HG03571 (cell line): ENCODE results near the gene FXYD3.

Experiments
- ATAC-seq: cut with Tn5 transposase; IDR thresholded peaks from one replicate; pipeline ENCODE4 v1.9.1; 2021; ENCODE audit not compliant: unreplicated experiment

The FXYD3 gene

DNA sequence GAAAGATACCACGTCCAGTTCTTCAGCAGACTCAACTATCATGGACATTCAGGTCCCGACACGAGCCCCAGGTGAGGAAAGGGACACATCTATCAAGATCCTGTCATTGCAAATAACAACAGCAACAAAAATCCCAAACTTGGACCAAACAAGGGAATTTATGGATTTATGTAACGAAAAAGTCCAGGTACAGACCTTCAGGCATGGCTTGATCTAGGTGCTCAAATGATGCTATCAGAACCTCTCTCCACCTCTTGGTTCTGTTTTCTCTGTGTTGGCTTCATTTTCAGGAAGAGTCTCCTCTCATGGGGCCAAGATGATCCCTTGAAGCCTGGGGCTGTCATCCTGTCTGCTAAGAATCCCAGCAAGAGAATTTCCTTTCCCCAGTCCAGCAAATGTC is 41.8 kb downstream of the FXYD3 start:
- no peak for ATAC-seq

DNA sequence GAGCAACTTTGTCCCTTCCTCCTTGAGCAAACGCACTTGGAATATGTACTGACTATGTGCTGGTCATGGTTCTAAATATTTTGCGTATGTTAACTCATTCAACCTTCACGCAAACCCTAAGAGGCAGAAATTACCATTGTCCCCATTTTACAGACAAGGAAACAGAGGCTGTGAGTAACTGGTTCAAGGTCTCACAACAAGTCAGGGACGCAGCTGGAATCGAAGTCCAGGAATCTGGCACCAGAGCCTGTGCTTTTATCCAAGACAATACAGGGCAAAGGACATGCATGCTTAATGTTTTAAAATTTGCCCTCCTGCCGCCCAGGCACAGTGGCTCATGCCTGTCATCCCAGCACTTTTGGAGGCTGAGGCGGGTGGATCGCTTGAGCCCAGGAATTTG is 44.0 kb downstream of the FXYD3 start:
- no peak for ATAC-seq

DNA sequence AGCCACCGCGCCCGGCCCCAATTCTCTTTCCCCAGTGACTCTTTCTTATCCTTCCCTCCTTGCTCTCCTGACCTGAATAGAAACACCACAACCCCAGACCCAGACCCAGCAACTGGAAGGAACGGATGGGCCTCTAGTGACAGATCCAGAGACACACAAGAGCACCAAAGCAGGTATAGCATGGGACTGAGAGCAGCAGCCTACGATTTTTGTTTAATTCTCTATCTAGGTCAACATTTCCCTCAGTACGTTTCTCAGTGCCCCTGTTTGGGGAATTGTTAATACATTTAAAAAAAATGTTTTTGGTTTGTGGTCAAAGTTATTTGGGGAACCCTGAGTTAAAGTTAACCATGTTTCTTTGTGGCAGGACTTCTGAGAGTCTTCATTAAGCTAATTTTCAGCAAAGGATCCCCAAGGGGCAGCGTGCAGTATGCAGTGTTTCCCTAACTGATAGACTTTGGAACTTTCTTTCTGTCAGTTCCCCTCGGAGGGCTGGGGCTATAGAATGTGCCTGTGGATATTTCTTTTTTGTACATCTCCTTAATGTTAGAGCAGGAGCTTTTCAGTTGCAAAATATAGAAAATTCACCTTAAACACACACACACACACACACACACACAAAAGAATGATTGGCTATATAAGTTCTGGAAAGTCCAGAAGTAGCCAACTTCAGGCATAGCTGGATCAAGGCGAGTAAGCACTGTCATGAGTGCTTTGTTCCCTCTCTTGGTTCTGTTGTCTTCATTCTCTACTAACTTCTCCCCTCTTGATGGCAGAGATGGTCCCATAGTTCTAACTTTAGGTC is 45.2 kb downstream of the FXYD3 start:
- ATAC-seq, result no peak

DNA sequence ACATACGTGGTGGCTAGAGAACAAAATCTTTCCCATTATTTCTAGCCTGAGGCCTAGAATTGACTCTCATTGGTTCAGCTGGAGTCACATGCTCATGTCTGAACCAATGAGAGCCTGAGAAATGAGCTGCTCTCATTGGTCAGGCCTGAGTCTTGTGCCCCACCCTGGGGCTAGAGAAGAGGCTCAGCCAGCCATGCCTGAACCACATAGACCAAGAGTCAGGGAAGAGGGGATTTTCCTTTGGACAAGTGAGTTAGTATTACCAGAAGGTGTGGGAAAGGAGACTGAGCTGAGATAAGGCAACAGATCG is 45.8 kb downstream of the FXYD3 start:
- ATAC-seq, result no peak

DNA sequence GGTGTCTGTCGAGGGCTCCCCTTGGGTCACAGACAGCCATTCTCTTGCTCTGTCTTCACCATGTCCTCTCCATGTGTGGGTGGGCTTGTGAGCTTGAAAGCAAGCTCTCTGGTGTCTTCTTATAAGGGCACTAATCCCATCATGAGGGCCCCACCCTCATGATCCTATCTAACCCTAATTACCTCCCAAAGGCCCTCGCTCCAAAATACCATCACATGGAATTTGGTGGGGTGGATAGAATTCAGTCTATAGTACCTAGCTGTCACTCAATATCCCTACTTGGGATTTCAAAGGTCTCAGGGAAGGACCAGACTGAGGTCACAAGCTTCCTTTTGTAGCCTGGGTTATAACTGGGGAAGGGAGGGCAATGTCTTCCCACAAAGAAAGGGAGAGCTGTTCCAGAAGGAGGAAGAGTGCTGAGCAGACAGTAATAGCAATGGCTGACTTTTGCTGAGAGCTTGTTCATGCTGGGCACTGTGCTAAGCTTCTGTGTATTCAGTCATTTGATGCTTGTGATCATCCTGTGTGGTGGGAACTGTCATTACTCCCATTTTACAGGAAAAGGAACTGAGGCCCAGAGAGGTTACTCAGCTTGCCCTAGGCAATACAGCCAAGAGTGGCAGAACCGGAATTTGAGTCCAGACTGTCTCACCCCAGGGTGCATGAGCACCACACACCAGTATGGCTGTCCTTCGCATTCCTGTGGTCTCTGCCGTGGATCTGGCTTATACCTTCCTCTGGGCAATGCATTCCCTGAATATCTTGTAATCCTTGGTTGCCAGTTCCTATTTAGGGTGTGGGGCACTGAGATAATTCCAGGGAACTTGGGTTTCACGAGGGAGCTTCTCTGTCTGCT is 47.1 kb downstream of the FXYD3 start:
- no peak for ATAC-seq

DNA sequence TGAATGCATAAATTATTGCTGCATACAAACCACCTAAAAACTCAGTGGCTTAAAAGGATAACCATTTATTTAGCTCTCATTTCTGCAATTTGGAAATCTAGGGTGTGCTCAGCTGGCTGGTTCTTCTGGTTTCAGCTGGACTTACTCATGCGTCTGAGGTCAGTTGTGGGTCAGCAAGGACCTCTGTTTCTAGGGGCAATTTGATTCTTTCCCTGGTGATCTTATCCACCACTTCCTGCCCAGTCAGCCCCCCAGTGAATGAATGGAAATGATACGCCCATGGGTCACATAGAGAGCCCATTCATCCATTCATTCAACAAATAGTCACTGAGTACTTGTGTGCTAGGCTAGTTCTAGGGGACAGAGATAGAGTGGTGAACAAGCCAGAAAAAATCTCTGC is 48.8 kb downstream of the FXYD3 start:
- no peak for ATAC-seq

DNA sequence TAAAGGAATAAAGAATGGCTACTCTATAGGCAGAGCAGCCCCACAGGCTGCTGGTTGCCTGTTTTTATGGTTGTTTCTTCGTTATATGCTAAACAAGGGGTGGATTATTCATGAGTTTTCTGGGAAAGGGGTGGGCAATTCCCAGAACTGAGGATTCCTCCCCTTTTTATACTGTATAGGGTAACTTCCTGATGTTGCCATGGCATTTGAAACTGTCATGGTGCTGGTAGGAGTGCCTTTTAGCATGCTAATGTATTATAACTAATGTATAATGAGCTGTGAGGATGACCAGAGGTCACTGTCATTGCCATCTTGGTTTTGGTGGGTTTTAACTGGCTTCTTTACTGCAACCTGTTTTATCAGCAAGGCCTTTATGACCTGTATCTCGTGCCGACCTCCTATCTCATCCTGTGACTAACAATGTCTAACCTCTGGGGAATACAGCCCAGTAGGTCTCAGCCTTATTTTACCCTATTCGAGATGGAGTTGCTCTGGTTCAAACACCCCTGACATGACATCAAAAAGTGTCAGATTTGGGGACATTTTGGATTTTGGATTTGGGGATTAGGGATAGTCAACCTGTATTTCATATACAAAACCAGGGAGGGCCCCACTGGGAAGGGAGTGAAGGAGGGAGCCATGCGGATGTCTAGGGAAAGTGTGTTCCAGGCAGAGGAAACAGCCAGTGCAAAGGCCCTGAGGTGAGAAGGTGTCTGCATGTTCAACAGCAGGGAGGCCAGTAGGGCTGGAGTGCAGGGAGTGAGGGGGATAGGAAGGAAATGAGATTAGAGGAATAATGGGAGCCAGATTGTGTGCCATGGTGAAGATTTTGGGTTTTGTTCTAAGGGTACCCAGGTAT is 49.8 kb downstream of the FXYD3 start:
- no peak for ATAC-seq

DNA sequence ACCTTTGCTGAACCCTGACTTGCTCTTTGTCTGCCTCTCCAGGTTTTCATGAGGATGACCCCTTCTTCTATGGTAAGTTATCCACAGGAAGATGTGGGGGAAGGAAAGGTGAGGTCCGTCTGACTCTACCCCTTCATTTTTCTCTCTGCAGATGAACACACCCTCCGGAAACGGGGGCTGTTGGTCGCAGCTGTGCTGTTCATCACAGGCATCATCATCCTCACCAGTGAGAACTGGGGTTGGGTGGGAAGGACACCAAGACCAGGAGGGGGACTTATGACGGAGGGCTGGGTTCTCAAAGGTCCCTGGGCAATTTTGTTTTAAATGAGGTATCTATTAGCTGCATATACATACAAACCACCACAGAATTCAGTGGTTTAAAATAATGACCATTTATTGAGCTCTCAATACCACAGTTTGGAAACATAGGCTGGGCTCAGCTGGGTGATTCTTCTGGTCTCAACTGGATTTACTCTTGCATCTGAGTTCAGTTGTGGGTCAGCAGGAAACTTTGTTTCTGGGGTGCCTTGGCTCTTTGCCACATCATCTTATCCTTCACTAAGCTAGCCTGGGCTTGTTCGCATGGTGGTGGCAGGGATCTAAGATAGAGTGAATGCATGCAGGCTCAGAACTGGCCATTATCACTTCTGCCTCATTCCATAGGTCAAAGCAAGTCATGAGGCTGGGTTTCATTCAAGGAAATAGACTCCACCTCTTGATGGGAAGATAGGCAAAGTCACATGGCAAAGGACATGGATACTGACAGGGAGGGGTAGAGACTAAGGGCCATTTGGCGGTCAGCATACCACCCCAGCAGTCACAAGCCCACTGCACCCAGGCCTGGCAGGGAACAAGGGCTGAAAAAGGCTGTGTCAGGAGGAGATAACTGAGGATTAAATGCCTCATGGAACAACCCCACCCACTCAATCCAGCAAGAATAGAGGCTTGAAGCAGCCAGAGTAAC is 50.8 kb downstream of the FXYD3 start:
- ATAC-seq, result no peak

DNA sequence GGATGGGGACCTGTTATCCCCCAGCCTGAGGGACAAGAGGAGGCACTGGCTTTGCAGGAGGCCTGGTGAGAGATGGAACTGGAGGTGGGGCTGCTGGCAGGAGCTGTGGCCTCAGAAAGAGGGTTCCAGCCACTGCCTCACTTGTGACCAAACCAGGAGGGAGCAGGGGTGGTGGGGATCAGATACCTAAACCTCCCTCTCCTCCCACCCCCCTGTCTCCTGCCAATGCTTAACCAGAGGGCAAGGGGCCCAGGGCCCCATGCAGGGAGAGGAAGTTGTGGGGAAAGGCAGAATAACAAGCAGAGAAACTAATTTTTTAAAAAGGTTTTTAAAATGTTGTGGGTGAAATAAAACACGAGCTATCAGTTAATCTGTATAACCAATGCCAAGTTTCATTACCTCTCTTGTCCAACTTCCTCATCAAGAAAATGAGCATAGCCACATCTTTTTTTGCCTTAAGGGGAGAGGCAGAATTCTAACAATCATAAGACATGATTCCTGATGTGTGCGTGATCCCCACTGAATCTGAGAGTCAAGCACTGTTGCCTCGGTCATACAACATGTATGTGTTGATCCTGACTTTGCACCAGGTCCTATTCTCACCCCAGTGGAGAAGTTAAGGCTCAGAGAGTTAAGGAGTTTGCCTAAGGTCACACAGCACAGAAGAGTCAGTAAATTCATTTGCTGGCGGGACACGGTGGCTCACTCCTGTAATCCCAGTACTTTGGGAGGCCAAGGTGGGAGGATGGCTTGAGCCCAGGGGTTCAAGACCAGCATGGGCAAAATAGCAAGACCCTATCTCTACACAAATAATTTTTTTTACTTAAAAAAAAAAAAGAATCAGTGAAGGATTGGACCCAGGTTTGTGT is 51.9 kb downstream of the FXYD3 start:
- no peak for ATAC-seq

DNA sequence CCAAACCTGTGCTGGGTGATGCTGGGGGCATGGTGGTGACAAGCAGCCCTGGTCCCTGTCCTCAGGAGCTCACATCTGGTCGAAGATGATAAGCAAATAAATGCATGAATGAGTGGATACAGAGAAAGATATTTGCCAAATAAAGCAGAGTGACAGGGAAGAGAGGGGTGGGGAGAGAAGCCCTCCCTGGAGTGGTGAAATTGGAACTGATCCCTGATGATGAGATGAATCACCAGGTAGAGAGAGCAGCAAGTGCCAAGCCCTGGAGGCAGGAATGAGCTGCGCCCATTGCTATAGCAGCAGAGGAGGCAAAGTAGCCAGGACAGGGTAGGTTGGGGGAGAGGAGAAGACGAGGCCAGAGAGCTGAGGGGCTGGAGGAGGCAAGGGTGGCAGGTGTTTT is 52.6 kb downstream of the FXYD3 start:
- ATAC-seq, result no peak

DNA sequence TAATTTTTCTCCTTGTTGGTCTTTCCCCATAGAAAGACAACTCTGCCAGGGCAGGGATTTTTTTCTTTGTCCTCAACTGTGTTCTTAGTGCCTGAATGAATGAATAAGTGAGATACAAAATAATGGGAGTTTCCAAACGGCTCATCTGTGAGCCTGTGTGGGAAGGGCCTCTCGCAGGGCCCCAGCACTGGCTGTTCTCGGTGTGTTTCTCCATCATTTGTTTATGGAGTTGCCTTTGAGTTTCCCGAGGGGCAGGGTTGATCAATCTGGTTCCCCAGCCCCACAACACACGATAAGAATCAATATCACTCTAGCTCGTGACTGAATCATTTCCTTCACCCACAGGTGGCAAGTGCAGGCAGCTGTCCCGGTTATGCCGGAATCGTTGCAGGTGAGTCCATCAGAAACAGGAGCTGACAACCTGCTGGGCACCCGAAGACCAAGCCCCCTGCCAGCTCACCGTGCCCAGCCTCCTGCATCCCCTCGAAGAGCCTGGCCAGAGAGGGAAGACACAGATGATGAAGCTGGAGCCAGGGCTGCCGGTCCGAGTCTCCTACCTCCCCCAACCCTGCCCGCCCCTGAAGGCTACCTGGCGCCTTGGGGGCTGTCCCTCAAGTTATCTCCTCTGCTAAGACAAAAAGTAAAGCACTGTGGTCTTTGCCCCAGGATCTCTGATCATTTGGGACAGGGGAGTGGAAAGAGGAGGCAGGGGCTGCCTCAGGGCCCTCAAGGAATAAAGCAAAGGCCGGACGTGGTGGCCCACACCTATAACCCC is 53.8 kb downstream of the FXYD3 start:
- no peak for ATAC-seq

DNA sequence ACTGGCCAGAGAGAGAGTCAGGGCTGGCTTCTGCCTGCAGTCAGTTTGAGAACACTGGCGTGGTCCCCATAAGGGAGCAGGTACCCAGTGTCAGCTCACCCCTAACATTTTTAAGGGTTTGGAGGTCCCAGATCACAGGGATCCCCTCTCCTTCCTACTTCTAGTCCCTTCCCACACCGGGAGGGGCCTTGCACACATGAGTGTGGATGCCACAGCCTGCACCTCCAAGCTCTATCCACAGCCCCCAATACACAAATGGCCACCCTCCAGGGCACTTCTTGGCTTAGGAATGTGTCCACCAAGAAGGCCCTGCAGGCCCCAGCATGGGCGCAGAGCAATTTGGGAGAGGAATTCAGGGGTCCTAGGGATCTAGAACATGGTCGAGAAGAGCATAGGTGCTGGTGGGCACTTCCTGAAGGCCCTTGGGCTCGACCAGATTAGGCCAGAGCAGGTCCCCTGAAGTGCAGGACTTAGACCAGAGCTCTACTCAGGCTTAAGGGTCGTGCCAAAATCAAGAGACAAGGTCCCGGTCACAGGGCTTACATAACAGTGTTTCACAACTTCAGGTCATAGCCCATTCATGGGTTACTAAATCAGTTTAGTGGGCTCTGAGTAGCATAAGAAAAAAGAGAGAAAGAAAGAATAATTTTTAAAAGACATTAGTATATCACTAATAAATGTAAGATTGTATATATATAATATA is 54.9 kb downstream of the FXYD3 start:
- no peak for ATAC-seq

DNA sequence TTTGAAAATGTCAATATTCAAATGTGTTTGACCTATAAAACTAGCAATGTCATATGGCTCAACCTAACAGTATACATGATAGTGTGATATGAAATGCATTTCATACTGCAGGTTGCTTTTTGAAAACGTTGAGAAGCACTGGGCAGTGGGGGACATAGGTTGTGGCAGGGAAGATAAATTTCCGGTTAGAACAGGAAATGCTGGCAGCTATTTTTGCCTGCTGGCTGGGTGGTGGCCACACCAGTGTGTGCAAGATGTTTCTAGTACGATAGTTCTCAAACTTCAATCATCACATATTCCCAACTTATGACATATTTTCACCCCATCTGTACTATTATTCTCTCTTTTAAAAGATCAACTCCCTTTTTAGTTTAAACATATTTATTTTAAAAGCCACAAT is 56.1 kb downstream of the FXYD3 start:
- no peak for ATAC-seq
